Fibroblast of villous mesenchyme (primary cell): ENCODE data around the gene NANS. TPM values are rescaled to one million over a fixed set of nuclear protein-coding genes. Genes with fewer than 3 reads are reported as not detected.
A peak's percentile ranks its signal among the peaks of the same experiment; 100 is the strongest.

Experiments used
- DNase-seq: peaks from one replicate; pipeline ENCODE4 v3.0.0-alpha.2; 2010; ENCODE audit warnings: low read depth
- H3K4me3 ChIP-seq: 2 replicates; pipeline ENCODE4 v1.5.1; 2011; ENCODE audit warnings: low read depth, mild to moderate bottlenecking, low read length
- CTCF ChIP-seq: IDR thresholded peaks from 2 replicates; pipeline ENCODE4 v1.5.1; 2012; ENCODE audit warnings: low read depth, mild to moderate bottlenecking, low read length; ENCODE audit not compliant: insufficient read depth
- total RNA-seq: library from RNA; depleted of rRNA; stranded (reverse); fragments of >200 nt; gene quantifications from 2 replicates; pipeline ENCODE4 v1.2.3, GENCODE V29; 2012

The NANS gene
- total RNA-seq, 1 donor = 94.1 TPM

GRCh38 chr9:98046180-98046543, 10.4 kb upstream of the NANS start:
- no peak for DNase-seq
- TF ChIP-seq CTCF = no peak
- no peak overlapping the region for H3K4me3 ChIP-seq

- TF ChIP-seq CTCF = no peak
- DNase-seq = no peak
- H3K4me3 ChIP-seq = no peak overlapping the region
Observed at GRCh38 chr9:98047002-98047401, 9.5 kb upstream of the NANS start.

DNA sequence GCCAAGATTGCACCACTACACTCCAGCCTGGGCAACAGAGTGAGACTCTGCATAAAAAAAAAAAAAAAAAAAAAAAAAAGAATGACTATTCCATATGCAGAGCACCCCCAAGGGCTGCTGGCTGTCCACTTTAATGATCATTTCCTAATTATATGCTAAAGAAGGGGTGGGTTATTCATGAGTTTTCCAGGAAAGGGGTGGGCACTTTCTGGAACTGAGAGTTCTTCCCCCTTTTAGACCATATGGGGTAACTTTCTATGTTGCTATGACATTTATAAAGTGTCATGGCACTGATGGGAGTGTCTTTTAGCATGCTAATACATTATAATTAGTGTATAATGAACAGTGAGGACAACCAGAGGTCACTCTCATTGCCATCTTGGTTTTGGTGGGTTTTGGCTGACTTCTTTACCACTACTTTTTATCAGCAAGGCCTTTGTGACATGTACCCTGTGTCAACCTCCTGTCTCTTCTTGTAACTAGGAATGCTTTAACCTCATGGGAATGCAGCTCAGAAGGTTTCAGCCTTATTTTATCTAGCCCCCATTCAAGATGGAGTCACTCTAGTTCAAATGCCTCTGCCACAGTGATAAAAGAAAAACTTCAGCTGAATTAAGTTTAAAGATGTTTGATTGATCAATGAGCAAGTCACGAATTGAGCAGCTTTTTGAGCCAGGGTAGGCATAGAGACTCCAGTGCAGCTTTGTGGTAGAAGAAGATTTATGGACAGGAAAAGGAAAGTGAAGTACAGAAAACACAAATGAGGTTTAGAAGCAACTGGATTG, 7.1 kb upstream of the NANS start:
- no peak for TF ChIP-seq CTCF
- no peak overlapping the region for H3K4me3 ChIP-seq
- no peak for DNase-seq

GRCh38 chr9:98050351-98050750, 6.2 kb upstream of the NANS start:
- no peak overlapping the region for H3K4me3 ChIP-seq
- no peak for DNase-seq
- TF ChIP-seq CTCF = no peak

GRCh38 chr9:98054376-98054951, 2.1 kb upstream of the NANS start:
- no peak for TF ChIP-seq CTCF
- no peak overlapping the region for H3K4me3 ChIP-seq
- no peak for DNase-seq

DNA sequence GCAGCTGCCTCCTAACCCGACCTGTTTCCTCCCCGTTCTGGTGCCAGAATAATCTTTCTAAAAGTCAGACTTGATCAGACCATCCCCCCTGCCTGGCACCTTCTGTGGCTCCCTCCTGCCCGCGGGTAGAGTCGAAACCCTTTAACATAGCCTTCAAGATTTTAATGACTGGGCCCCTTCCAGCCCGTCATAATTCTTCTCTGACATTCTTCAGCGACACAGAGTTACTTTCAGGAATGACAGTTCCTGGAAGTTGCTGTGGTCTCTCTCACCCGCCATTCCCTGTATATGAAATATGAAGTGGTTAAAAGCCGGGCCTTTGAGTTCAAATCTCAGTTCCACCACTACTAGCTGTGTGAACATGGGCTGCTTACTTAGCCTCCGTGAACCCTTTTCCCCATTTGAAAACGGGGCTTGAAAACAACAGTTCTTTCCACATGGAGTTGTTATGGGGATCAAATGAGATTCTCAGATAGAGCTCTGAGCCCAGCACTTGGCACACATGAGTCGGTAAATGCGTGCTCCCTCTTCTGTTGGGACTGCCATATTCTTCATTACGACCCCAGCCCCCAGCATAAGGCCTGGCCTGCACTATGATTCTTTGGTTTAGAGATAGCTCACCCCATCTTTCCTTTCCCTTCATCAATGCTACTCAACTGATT, 737 bp downstream of the NANS start:
- TF ChIP-seq CTCF = no peak
- peak overlapping the region; percentile 81 for H3K4me3 ChIP-seq
- DNase-seq = peak; percentile 29

DNA sequence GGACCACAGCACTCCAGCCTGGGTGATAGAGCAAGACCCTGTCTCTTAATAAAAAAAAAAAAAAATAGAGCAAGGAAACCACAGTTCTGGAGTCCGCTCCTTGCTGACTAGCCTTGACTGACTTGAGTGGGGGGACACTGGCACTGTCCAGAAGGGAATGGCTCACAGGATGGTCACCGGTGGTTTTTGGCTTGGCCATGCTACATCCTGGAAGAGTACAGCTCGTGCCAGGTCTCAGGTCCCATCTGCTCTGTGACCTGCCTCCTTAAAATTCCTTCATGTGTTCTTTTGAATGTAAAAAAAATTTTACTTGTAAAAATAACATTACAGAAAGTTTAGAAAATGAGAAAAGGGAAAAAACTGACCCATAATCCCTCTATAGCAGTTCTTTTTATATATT, 5.6 kb downstream of the NANS start:
- H3K4me3 ChIP-seq = no peak overlapping the region
- no peak for TF ChIP-seq CTCF

More for the DNA sequence above, 5.6 kb downstream of the NANS start:
- DNase-seq = no peak
